ENCODE data around the gene PFDN6. TPM values are rescaled to one million over a fixed set of nuclear protein-coding genes. Genes with fewer than 3 reads are reported as not detected.

Gene PFDN6
- total and polyA plus RNA-seq, 9 of the 15 experiments (the other 6 are each of a cell fraction or from before 2014, with no cell fraction given): 6.8 to 475 (median 216) TPM

DNA sequence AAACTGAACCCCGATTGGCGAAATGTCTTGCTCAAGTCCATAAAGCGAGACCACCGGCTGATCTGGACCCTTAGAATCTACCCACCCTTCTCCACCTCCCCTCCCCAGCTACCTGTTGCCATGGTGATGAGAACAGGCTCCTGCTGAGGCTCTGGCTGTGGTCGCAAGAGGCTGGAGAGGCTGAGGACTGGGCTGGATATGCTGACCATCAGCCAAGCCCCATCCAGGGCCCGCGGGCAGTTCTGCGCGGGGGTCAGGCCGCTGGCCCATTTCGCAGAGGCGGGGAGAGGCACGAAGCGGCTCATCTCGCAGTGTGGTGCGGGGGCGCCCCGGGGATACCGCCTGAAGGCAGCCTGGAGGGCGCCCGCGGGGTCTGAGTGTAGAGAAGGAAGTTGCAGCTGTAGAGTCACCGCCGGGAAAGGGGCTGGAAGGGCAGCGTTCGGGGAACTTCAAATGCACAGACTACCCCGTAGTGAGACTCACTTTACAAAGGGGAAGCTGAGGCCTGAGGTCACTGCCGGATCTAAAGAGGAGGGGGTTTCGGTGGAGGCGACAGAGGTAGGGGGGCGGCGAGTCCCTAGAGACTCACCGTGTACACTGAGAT is 23.8 kb downstream of the PFDN6 start (continued):
- TF ChIP-seq SAFB2 (IDR thresholded peaks at IDR 0.05; ENCODE audit: borderline replicate concordance, low read depth, low read length, severe bottlenecking) (no peak), CBX3 (IDR thresholded peaks at IDR 0.05; ENCODE audit: borderline replicate concordance in 1 of 2, low read length in 2 of 2) (peak in 1 of 2 experiments; percentile 54; a peak in 1 of 3 replicates), FOXK2 (conservative IDR thresholded peaks at IDR 0.05 in 1 of 2, IDR thresholded peaks at IDR 0.05 in 1 of 2; ENCODE audit: low read depth in 2 of 2) (no peak)

DNA sequence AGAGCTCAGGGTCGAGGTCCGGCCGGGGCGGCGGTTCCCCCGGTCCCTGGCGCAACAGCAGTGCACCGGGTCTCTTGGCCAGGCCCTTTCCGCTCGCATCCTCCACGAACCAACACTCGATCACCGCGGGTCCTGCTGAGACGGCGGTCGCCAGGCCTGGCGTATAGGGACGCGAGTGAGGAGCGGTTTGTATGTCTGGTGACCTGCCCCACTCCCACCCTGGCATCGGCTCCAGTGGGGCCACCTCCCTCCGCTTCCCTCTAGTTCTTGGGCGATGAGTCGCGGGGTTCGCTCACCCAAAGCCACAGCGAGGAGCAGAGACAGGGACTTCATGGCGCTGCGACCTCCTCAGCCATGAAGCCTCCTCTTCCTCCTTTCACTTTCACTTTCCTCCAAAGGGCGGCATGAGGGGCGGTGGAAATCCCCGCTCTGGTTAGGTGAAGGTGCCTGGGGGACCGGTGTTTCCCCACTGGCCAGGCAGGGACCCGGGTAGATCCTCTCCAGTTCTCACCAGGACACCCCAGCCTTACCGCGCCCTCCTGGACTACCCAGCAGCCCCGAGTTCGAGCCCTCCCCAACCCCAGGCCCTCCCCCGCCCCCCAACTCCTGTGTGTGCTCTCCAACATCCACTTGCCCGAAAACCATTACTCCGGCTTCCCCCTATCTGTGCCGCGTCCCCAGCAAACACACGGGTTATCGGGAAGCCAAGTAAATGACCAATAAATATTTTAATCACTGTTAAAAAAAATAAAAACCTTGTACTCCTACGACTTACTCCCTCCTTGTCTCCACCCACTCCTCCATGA is 24.5 kb downstream of the PFDN6 start, which contains the start of gene TAPBP:
TSS of gene TAPBP (minus strand) at position 370 of the 806 bp plus-strand sequence. CDS start at position 333, 37 bp downstream.
- Histone ChIP-seq H3K4me3 (peak within 1 kb of the TSS; percentile 68), H3K9ac (ENCODE audit: insufficient read depth in 1 of 2, low read depth in 2 of 2, low read length in 2 of 2) (peak within 1 kb of the TSS; percentile 84 to 99), H3K9me1 (ENCODE audit: control insufficient read depth, insufficient read depth, low read length) (no peaks in the 10 kb centered on the region), H3K36me3 (ENCODE audit: control insufficient read depth, insufficient read depth, low read length) (peaks cover 32% of the 10 kb centered on the region), H3K4me1 (replicated peaks in 1 of 2; ENCODE audit: control insufficient read depth in 2 of 2, insufficient read depth in 2 of 2, low read length in 2 of 2) (peaks cover 35 to 53% of the 10 kb centered on the region in 2 experiments), H2AFZ (ENCODE audit: low read depth, low read length) (peak within 1 kb of the TSS; percentile 86), H3K27ac (ENCODE audit: extremely low read depth, low read depth, low read length) (peak within 1 kb of the TSS; percentile 90), H3K4me2 (ENCODE audit: insufficient read depth, low read length) (peak within 1 kb of the TSS; percentile 95), H3K79me2 (ENCODE audit: control insufficient read depth, insufficient read depth, low read length) (peaks cover 46% of the 10 kb centered on the region), H3K9me3 (replicated peaks; ENCODE audit: control insufficient read depth, insufficient read depth, low read depth, low read length) (no peaks in the 10 kb centered on the region), H3K27me3 (ENCODE audit: control insufficient read depth in 2 of 2, insufficient read depth in 2 of 2, low read length in 2 of 2) (no peaks in the 10 kb centered on the region), H4K20me1 (replicated peaks; ENCODE audit: control insufficient read depth, insufficient read depth, low read length) (peaks cover 7% of the 10 kb centered on the region; the same call in 1 of the 2 replicates)
- FAIRE-seq (no peak), DNase-seq (ENCODE audit: extremely low read depth in 1 of 4, low spot score in 3 of 4) (peak; percentile 60 to 71 (median 62)), ATAC-seq (peak; percentile 26)
- BruUV-seq (replicated peaks): TSS peak; percentile 45
- in situ Hi-C loops (cut with MboI): no loop called here
- intact Hi-C loops (cut with micrococcal nuclease): loop anchor here (1.0 to 2.0 kb wide), 2 partner anchors 15 to 113 kb away; partner anchors contain the start of genes RXRB and SLC39A7
- ChIA-PET CTCF (ENCODE audit: low intra/inter-chr PET ratio) (interaction anchor here (0.6 kb wide), 1 partner anchor 11 kb away, joined by 3 read pairs; no protein-coding TSS in a partner anchor), POLR2A (interaction anchor here (2.1 to 3.9 kb wide), 3 partner anchors 12 to 24 kb away, joined by 5 to 36 read pairs (median 25); partner anchors contain the start of genes PFDN6, RGL2 and WDR46)
- WGBS (ENCODE audit: insufficient coverage, low coverage, missing lambda C conversion rate): 2% methylated on average over 41 of the region's 47 CpGs
- TF ChIP-seq, protein P1, sequence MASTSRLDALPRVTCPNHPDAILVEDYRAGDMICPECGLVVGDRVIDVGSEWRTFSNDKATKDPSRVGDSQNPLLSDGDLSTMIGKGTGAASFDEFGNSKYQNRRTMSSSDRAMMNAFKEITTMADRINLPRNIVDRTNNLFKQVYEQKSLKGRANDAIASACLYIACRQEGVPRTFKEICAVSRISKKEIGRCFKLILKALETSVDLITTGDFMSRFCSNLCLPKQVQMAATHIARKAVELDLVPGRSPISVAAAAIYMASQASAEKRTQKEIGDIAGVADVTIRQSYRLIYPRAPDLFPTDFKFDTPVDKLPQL (IDR thresholded peaks at IDR 0.05; ENCODE audit: extremely low read depth, insufficient read length): no peak
- TF ChIP-seq, protein P2, sequence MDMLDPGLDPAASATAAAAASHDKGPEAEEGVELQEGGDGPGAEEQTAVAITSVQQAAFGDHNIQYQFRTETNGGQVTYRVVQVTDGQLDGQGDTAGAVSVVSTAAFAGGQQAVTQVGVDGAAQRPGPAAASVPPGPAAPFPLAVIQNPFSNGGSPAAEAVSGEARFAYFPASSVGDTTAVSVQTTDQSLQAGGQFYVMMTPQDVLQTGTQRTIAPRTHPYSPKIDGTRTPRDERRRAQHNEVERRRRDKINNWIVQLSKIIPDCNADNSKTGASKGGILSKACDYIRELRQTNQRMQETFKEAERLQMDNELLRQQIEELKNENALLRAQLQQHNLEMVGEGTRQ (CRISPR knock-in tag; IDR thresholded peaks at IDR 0.05): no peak
- TF ChIP-seq ZNF764 (CRISPR knock-in tag; IDR thresholded peaks at IDR 0.05; ENCODE audit: low read depth): no peak
- no peak; the same call in 1 of the 2 replicates for TF ChIP-seq CTBP1 (IDR thresholded peaks at IDR 0.05; ENCODE audit: borderline replicate concordance)
- no peak for TF ChIP-seq FOXJ3 (CRISPR knock-in tag; IDR thresholded peaks at IDR 0.05)
- TF ChIP-seq ZNF586 (CRISPR knock-in tag; conservative IDR thresholded peaks at IDR 0.05): 0 out of 2 replicates have a peak, but pooled peaks have one; percentile 46
- no peak for TF ChIP-seq BMI1 (IDR thresholded peaks at IDR 0.05; ENCODE audit: low read length)
- TF ChIP-seq IFI16 (CRISPR knock-in tag; IDR thresholded peaks at IDR 0.05): no peak
- TF ChIP-seq EZH2 (IDR thresholded peaks at IDR 0.05; ENCODE audit: borderline replicate concordance, low read depth, low read length): no peak
- peak in 1 of 2 experiments; percentile 45; a peak in 2 of 4 replicates for TF ChIP-seq MAZ (CRISPR knock-in tag; conservative IDR thresholded peaks at IDR 0.05 in 1 of 2, IDR thresholded peaks at IDR 0.05 in 1 of 2)
- no peak for TF ChIP-seq HDAC6 (IDR thresholded peaks at IDR 0.05; ENCODE audit: low read depth, low read length)
- TF ChIP-seq EHMT2 (IDR thresholded peaks at IDR 0.05): no peak
- no peak for TF ChIP-seq ARHGAP35 (IDR thresholded peaks at IDR 0.05; ENCODE audit: partially characterized antibody)
- peak; percentile 17; the same call in 1 of the 2 replicates for TF ChIP-seq MTA3 (IDR thresholded peaks at IDR 0.05; ENCODE audit: borderline replicate concordance)

All from K562 (cell line).